ENCODE data around the gene THSD7A. TPM values are rescaled to one million over a fixed set of nuclear protein-coding genes. Genes with fewer than 3 reads are reported as not detected.

The THSD7A gene
- total RNA-seq, 3 donors from 2014 or later = 4.0 to 6.9 (median 4.4) TPM

DNA sequence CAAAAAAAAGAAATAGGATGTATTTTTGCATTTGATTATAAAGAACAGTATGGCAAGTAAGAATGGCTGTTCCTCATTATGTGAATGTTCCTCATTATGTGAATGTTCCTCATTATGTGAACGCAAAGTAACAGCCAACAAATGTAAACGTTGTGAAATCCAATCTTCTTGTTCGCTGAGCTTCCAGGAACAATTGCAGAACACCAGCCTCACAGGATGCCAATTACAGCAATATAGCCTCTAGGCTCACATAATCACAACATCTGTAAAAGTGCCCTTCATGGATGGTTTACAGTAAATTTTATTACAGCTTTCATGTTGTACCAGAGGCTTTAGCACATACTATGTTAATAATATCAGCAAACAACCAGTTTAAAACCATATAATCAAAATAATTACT is 71.6 kb downstream of the THSD7A start:
- Histone ChIP-seq H3K27ac (no peak overlapping the region), H3K27me3 (no peaks in the 10 kb centered on the region), H3K4me1 (no peaks in the 10 kb centered on the region), H3K4me3 (no peak overlapping the region), H3K9me3 (no peaks in the 10 kb centered on the region), H3K36me3 (no peaks in the 10 kb centered on the region)
- intact Hi-C loops (cut with DNase I; ENCODE audit: low total_unique reads) = no loop called here
- no peak for TF ChIP-seq CTCF (IDR thresholded peaks at IDR 0.05)
- TF ChIP-seq POLR2AphosphoS5 (IDR thresholded peaks at IDR 0.05) = no peak
- no peak for TF ChIP-seq POLR2A (IDR thresholded peaks at IDR 0.05)
- no peak for DNase-seq (ENCODE audit: low spot score in 2 of 2)

DNA sequence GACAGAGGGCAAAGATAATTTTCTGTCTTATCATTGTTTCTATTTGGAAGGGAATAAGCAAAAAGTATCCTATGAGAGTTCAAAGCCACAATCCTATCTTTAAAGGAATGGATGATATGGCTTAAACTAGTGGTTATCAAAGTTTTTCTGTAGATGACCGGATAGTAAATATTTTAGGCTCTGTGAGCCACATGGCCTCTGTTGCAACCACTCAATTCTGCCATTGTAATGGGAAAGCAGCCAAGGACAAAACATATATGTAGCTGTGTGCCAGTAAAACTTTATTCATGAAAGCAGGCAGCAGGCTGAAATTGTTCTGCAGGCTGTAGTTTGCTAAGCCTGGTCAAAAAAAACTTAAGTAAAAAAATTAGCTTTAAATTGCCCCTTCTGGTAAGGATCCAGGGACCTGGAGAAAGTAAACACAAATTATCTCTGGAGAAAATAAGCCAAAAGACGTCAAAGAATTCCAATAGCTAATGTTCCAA is 73.3 kb downstream of the THSD7A start:
- TF ChIP-seq CTCF (IDR thresholded peaks at IDR 0.05) = no peak
- TF ChIP-seq POLR2A (IDR thresholded peaks at IDR 0.05) = no peak
- TF ChIP-seq POLR2AphosphoS5 (IDR thresholded peaks at IDR 0.05) = no peak
- Histone ChIP-seq H3K27ac (no peak overlapping the region), H3K4me1 (no peaks in the 10 kb centered on the region), H3K9me3 (no peaks in the 10 kb centered on the region), H3K4me3 (no peak overlapping the region), H3K36me3 (no peaks in the 10 kb centered on the region), H3K27me3 (no peaks in the 10 kb centered on the region)
- intact Hi-C loops (cut with DNase I; ENCODE audit: low total_unique reads) = no loop called here
- DNase-seq (ENCODE audit: low spot score in 2 of 2) = no peak

GRCh38 chr7:11757153-11757552 is 74.8 kb downstream of the THSD7A start:
- no peak overlapping the region for H3K27ac ChIP-seq
- no peak for DNase-seq (ENCODE audit: low spot score in 2 of 2)
- H3K4me1 ChIP-seq = no peaks in the 10 kb centered on the region
- intact Hi-C loops (cut with DNase I; ENCODE audit: low total_unique reads) = no loop called here
- TF ChIP-seq POLR2A (IDR thresholded peaks at IDR 0.05) = no peak
- no peaks in the 10 kb centered on the region for H3K36me3 ChIP-seq
- no peak overlapping the region for H3K4me3 ChIP-seq
- no peaks in the 10 kb centered on the region for H3K27me3 ChIP-seq
- no peaks in the 10 kb centered on the region for H3K9me3 ChIP-seq

GRCh38 chr7:11754933-11755332 is 77.1 kb downstream of the THSD7A start:
- no peaks in the 10 kb centered on the region for H3K27me3 ChIP-seq
- H3K36me3 ChIP-seq = no peaks in the 10 kb centered on the region
- no peaks in the 10 kb centered on the region for H3K9me3 ChIP-seq
- H3K4me1 ChIP-seq = no peaks in the 10 kb centered on the region
- TF ChIP-seq POLR2AphosphoS5 (IDR thresholded peaks at IDR 0.05) = no peak
- H3K27ac ChIP-seq = no peak overlapping the region
- DNase-seq (ENCODE audit: low spot score in 2 of 2) = no peak
- no peak overlapping the region for H3K4me3 ChIP-seq
- intact Hi-C loops (cut with DNase I; ENCODE audit: low total_unique reads) = no loop called here

DNA sequence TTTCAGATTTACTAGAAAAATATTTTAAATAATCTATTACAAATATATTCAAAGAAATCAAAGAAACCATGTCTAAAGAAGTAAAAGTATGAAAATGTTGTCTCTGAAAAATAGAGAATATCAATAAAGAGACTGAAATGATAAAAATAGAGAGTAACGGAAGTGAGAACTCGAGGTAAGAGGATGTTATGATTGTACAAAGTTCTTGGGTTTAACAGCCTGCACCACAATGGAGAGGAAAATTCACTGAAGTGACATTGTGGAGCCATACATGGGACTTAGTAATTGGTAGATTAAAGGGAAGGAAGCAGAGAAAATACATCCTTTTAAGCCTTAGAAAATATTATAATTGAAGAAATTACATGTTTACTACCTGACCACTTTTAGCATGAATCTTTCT is 77.9 kb downstream of the THSD7A start:
- Histone ChIP-seq H3K27ac (no peak overlapping the region), H3K36me3 (no peaks in the 10 kb centered on the region), H3K4me3 (no peak overlapping the region), H3K4me1 (no peaks in the 10 kb centered on the region), H3K27me3 (no peaks in the 10 kb centered on the region), H3K9me3 (no peaks in the 10 kb centered on the region)
- intact Hi-C loops (cut with DNase I; ENCODE audit: low total_unique reads) = no loop called here
- no peak for TF ChIP-seq POLR2AphosphoS5 (IDR thresholded peaks at IDR 0.05)
- no peak for TF ChIP-seq CTCF (IDR thresholded peaks at IDR 0.05)
- no peak for TF ChIP-seq POLR2A (IDR thresholded peaks at IDR 0.05)
- DNase-seq (ENCODE audit: low spot score in 2 of 2) = no peak

DNA sequence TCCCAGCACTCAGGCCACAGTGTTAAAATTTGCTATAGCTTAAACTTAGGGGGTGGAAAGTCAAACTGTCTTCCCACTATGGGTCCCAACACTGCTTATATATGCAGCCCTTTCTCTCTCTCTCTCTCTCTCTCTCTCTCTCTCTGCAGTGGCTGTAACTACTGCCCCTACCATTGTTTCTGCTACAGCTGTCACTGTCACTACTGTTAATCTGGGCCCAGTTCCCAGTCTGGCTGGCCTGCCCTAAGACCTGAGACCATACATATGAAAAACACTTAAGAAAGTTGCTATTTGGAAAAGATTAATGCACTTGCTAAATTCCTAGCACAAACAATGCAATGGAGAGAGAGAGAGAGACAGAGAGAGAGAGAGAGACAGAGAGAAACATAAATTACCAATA is 78.6 kb downstream of the THSD7A start:
- Histone ChIP-seq H3K36me3 (no peaks in the 10 kb centered on the region), H3K27ac (no peak overlapping the region)
- no peak for TF ChIP-seq CTCF (IDR thresholded peaks at IDR 0.05)
- TF ChIP-seq POLR2A (IDR thresholded peaks at IDR 0.05) = no peak
- no peak for TF ChIP-seq POLR2AphosphoS5 (IDR thresholded peaks at IDR 0.05)

More for the DNA sequence above, 78.6 kb downstream of the THSD7A start:
- Histone ChIP-seq H3K4me1 (no peaks in the 10 kb centered on the region), H3K4me3 (no peak overlapping the region), H3K9me3 (no peaks in the 10 kb centered on the region), H3K27me3 (no peaks in the 10 kb centered on the region)
- intact Hi-C loops (cut with DNase I; ENCODE audit: low total_unique reads) = no loop called here
- DNase-seq (ENCODE audit: low spot score in 2 of 2) = no peak

Data from breast epithelium (tissue), 4 donors.